HFF-Myc (cell line): ENCODE data around the gene NDUFS2.

Experiments used
- DNase-seq: peaks from one replicate; pipeline ENCODE4 v3.0.0-alpha.2; 2011; ENCODE audit warnings: low read depth; ENCODE audit errors: extremely low read depth
- H3K4me3 ChIP-seq: replicated peaks from 2 replicates; pipeline ENCODE4 v1.5.1; 2011; ENCODE audit warnings: low read depth, mild to moderate bottlenecking, control low read depth, low read length
- CTCF ChIP-seq: IDR thresholded peaks from 2 replicates; pipeline ENCODE4 v1.5.1; 2012; ENCODE audit warnings: mild to moderate bottlenecking, low read depth, low read length, control low read depth; ENCODE audit errors: missing control alignments

Gene NDUFS2

DNA sequence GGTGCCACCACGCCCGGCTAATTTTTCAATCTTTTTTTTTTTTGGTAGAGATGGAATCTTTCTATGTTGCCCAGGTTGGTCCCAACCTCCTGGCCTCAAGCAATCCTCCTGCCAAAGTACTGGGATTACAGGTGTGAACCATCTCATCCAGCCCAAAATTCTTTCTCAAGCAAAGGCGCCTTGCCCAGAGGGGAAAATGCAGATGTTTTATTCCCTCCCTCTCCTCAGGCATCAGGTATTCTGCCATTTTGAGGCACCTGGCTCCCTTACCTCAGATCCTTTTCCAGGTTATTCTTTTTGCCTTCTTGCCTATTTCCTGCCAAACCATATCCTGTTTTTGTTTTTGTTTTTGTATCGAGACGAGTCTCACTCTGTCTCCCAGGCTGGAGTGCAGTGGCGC lies 13.8 kb upstream of the NDUFS2 start:
- no peak overlapping the region for H3K4me3 ChIP-seq
- DNase-seq, result no peak
- TF ChIP-seq CTCF, result no peak

DNA sequence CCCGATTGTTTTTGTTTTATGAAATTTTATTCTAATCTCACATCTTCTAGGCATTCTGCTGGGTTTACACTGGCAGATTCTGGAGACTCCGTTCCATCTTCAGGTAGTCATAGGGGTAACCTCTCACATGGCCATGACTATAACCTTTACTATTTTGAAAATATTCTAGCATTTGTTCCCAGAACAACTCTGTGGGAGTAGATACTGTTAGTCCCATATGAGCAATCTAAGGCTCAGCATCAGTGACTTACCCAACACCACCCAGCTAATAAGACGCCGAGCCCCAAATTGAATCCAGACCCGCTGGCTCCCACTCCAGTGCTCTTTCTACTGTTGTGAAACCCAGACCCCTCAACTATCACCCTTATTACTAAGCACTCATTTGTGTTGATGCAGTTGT lies 13.1 kb upstream of the NDUFS2 start:
- no peak for DNase-seq
- H3K4me3 ChIP-seq, result no peak overlapping the region
- no peak for TF ChIP-seq CTCF

GRCh38 chr1:161190962-161191521 lies 11.1 kb upstream of the NDUFS2 start:
- no peak overlapping the region for H3K4me3 ChIP-seq
- TF ChIP-seq CTCF, result no peak
- no peak for DNase-seq

- no peak for TF ChIP-seq CTCF
- H3K4me3 ChIP-seq, result no peak overlapping the region
- no peak for DNase-seq
Observed at GRCh38 chr1:161191971-161192370, 10.2 kb upstream of the NDUFS2 start.

DNA sequence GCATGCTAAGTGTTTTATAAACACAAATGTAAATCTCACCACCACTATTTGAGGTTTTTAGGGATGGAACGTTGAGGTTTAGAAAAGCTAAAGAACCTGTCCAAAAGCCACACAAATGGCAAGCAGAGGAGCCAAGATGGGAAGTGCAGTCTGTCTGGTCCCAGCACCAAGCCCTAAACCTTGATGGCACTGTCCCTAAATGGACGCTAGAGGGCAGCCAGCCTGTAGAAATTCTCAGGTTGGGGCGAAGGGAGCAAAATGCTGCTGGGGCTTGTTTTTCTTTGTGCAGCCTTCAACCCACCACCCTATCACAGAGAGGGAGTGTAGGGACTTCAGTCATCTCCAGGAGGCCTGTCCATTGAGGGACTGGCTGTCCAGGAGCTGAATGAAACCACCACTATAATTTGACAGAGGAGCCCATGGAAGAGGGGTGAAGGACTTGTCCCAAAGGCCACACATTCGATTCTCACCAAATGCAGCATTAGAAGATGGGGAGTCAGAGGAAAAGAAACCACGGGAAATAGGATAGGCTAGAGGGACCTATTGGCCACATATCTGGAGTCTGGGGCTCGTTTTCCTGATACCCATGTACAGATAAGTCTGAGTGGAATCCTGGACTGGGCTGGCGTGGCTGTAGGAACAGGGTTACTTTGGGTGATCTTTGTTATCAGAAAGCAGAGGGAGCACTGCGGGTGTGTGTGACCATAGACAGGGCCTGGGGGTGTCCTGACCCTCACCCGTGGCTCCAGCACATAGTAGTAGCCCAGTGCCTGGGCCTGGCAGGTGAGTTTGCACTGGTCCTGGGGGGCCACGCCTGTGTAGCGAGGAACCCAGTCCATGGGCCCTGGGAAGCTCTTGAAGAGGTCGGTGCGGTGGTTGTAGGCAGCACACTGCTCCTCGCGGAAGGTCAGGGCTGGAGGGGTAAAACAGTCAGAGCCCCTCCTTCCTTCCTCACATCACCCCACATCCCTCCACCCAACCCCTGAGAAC lies 9.4 kb upstream of the NDUFS2 start:
- no peak overlapping the region for H3K4me3 ChIP-seq
- DNase-seq, result no peak
- TF ChIP-seq CTCF, result peak; percentile 95

- DNase-seq, result no peak
- no peak for TF ChIP-seq CTCF
- H3K4me3 ChIP-seq, result no peak overlapping the region
Observed at GRCh38 chr1:161193561-161194235, 8.5 kb upstream of the NDUFS2 start.
